Neural progenitor cell (in vitro differentiated cells): Measurements from ENCODE around the gene PRR35.

Source experiments
- EZH2 ChIP-seq: fragments of 200-600 bp; sonication (generic); IDR thresholded peaks from 2 replicates; pipeline ENCODE4 v1.6.1; 2017; ENCODE audit warnings: antibody characterized with exemption, mild to moderate bottlenecking, moderate library complexity
- EZH2phosphoT487 ChIP-seq: fragments of 200-600 bp; sonication (generic); IDR thresholded peaks from 2 replicates; pipeline ENCODE4 v1.6.1; 2017; ENCODE audit warnings: antibody characterized with exemption
- TF ChIP-seq, protein P1 (sequence below): fragments of 200-600 bp; sonication (generic); IDR thresholded peaks from 2 replicates; pipeline ENCODE4 v1.5.1; 2017; ENCODE audit warnings: antibody characterized with exemption, mild to moderate bottlenecking

DNA sequence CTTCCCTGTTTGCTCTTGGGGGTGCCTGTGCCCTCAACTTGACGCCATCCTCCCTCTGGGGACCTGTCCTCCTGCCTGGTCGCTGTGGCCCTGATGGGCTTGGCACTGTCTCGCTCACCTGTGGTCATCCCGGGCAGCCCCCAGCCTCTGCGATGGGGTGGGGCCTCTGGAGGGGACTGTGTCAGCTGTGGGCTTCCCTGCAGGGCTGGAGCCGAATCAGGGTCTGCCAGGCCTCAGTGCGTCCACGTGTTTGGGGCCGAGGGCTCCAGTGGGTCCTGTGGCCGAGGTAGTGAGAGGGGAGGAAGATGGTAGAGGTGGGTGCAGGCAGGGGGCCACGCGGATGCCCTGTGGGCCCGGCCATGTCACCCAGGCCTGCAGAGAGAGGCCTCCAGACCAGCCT, 17.6 kb downstream of the PRR35 start:
- TF ChIP-seq, protein P1, sequence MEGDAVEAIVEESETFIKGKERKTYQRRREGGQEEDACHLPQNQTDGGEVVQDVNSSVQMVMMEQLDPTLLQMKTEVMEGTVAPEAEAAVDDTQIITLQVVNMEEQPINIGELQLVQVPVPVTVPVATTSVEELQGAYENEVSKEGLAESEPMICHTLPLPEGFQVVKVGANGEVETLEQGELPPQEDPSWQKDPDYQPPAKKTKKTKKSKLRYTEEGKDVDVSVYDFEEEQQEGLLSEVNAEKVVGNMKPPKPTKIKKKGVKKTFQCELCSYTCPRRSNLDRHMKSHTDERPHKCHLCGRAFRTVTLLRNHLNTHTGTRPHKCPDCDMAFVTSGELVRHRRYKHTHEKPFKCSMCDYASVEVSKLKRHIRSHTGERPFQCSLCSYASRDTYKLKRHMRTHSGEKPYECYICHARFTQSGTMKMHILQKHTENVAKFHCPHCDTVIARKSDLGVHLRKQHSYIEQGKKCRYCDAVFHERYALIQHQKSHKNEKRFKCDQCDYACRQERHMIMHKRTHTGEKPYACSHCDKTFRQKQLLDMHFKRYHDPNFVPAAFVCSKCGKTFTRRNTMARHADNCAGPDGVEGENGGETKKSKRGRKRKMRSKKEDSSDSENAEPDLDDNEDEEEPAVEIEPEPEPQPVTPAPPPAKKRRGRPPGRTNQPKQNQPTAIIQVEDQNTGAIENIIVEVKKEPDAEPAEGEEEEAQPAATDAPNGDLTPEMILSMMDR: no peak
- TF ChIP-seq EZH2 (no peak), EZH2phosphoT487 (no peak)
